ENCODE data around the gene SOHLH1.

DNA sequence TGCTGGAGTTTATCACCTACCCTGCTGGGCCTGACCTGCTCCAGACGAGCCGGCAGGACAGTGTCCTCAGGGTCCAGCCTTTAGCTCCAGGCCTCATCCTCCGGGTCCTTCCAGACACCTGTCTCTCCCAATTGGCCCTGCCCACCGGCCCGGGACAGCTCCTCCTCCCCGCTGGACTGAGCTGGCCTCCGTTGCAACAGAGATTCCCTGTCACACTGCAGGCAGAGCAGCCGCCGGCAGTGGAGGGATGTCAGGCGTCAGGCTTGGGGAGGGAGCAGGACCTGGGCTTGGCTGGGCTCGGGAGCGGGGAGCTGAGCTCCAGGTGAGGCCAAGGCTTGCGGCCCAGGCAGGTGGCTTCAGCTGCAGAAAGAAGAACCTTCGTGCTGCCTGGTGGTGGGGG is 4.4 kb upstream of the SOHLH1 start:
- TF ChIP-seq, protein P1, sequence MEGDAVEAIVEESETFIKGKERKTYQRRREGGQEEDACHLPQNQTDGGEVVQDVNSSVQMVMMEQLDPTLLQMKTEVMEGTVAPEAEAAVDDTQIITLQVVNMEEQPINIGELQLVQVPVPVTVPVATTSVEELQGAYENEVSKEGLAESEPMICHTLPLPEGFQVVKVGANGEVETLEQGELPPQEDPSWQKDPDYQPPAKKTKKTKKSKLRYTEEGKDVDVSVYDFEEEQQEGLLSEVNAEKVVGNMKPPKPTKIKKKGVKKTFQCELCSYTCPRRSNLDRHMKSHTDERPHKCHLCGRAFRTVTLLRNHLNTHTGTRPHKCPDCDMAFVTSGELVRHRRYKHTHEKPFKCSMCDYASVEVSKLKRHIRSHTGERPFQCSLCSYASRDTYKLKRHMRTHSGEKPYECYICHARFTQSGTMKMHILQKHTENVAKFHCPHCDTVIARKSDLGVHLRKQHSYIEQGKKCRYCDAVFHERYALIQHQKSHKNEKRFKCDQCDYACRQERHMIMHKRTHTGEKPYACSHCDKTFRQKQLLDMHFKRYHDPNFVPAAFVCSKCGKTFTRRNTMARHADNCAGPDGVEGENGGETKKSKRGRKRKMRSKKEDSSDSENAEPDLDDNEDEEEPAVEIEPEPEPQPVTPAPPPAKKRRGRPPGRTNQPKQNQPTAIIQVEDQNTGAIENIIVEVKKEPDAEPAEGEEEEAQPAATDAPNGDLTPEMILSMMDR (tag by site-specific recombination; IDR thresholded peaks at IDR 0.05), result no peak
- TF ChIP-seq ZNF501 (tag by site-specific recombination; IDR thresholded peaks at IDR 0.05) (no peak), ZBTB21 (tag by site-specific recombination; IDR thresholded peaks at IDR 0.05) (no peak), ZBTB8A (tag by site-specific recombination; IDR thresholded peaks at IDR 0.05) (no peak), ZNF223 (tag by site-specific recombination; IDR thresholded peaks at IDR 0.05) (no peak), HOXD13 (CRISPR knock-in tag; IDR thresholded peaks at IDR 0.05; ENCODE audit: borderline replicate concordance) (no peak), ZNF561 (tag by site-specific recombination; IDR thresholded peaks at IDR 0.05; ENCODE audit: borderline replicate concordance) (no peak), SCRT1 (tag by site-specific recombination; IDR thresholded peaks at IDR 0.05; ENCODE audit: borderline replicate concordance) (no peak), HOXA7 (CRISPR knock-in tag; IDR thresholded peaks at IDR 0.05; ENCODE audit: borderline replicate concordance) (no peak), ZNF529 (tag by site-specific recombination; IDR thresholded peaks at IDR 0.05; ENCODE audit: insufficient replicate concordance) (no peak), ZNF324 (tag by site-specific recombination; IDR thresholded peaks at IDR 0.05) (no peak)
- TF ChIP-seq, protein P2, sequence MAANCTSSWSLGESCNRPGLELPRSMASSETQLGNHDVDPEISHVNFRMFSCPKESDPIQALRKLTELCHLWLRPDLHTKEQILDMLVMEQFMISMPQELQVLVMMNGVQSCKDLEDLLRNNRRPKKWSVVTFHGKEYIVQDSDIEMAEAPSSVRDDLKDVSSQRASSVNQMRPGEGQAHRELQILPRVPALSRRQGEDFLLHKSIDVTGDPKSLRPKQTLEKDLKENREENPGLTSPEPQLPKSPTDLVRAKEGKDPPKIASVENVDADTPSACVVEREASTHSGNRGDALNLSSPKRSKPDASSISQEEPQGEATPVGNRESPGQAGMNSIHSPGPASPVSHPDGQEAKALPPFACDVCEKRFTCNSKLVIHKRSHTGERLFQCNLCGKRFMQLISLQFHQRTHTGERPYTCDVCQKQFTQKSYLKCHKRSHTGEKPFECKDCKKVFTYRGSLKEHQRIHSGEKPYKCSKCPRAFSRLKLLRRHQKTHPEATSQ (tag by site-specific recombination; IDR thresholded peaks at IDR 0.05), result no peak
- TF ChIP-seq, protein P3, sequence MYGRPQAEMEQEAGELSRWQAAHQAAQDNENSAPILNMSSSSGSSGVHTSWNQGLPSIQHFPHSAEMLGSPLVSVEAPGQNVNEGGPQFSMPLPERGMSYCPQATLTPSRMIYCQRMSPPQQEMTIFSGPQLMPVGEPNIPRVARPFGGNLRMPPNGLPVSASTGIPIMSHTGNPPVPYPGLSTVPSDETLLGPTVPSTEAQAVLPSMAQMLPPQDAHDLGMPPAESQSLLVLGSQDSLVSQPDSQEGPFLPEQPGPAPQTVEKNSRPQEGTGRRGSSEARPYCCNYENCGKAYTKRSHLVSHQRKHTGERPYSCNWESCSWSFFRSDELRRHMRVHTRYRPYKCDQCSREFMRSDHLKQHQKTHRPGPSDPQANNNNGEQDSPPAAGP (tag by site-specific recombination; IDR thresholded peaks at IDR 0.05), result no peak
